ENCODE results near the gene EXOG.

EXOG gene

GRCh38 chr3:38560284-38560683 is 64.1 kb downstream of the EXOG start:
- TF ChIP-seq FOXP2 (optimal IDR thresholded peaks at IDR 0.05; ENCODE audit: borderline replicate concordance, extremely low read depth, extremely low read length, insufficient read depth) (no peak), TAF1 (IDR thresholded peaks at IDR 0.05; ENCODE audit: borderline replicate concordance, insufficient read depth, low read length) (no peak), REST (IDR thresholded peaks at IDR 0.05; ENCODE audit: insufficient read depth in 1 of 2, low read depth in 2 of 2, low read length in 2 of 2) (no peak), SIN3A (IDR thresholded peaks at IDR 0.05; ENCODE audit: borderline replicate concordance, insufficient read depth, low read length) (no peak), POLR2AphosphoS5 (IDR thresholded peaks at IDR 0.05; ENCODE audit: low read depth, low read length) (no peak)

- TF ChIP-seq SIN3A (IDR thresholded peaks at IDR 0.05; ENCODE audit: borderline replicate concordance, insufficient read depth, low read length), result no peak
- TF ChIP-seq FOXP2 (optimal IDR thresholded peaks at IDR 0.05; ENCODE audit: borderline replicate concordance, extremely low read depth, extremely low read length, insufficient read depth), result no peak
- no peak for TF ChIP-seq POLR2AphosphoS5 (IDR thresholded peaks at IDR 0.05; ENCODE audit: low read depth, low read length)
- no peak for TF ChIP-seq TAF1 (IDR thresholded peaks at IDR 0.05; ENCODE audit: borderline replicate concordance, insufficient read depth, low read length)
- no peak for TF ChIP-seq REST (IDR thresholded peaks at IDR 0.05; ENCODE audit: insufficient read depth in 1 of 2, low read depth in 2 of 2, low read length in 2 of 2)
Observed at GRCh38 chr3:38560996-38561717, 65.0 kb downstream of the EXOG start.

GRCh38 chr3:38561746-38562466 is 65.8 kb downstream of the EXOG start:
- TF ChIP-seq POLR2AphosphoS5 (IDR thresholded peaks at IDR 0.05; ENCODE audit: low read depth, low read length) (no peak), SIN3A (IDR thresholded peaks at IDR 0.05; ENCODE audit: borderline replicate concordance, insufficient read depth, low read length) (no peak), REST (IDR thresholded peaks at IDR 0.05; ENCODE audit: insufficient read depth in 1 of 2, low read depth in 2 of 2, low read length in 2 of 2) (no peak), FOXP2 (optimal IDR thresholded peaks at IDR 0.05; ENCODE audit: borderline replicate concordance, extremely low read depth, extremely low read length, insufficient read depth) (no peak), TAF1 (IDR thresholded peaks at IDR 0.05; ENCODE audit: borderline replicate concordance, insufficient read depth, low read length) (no peak)

- TF ChIP-seq SIN3A (IDR thresholded peaks at IDR 0.05; ENCODE audit: borderline replicate concordance, insufficient read depth, low read length), result no peak
- TF ChIP-seq FOXP2 (optimal IDR thresholded peaks at IDR 0.05; ENCODE audit: borderline replicate concordance, extremely low read depth, extremely low read length, insufficient read depth), result no peak
- TF ChIP-seq POLR2AphosphoS5 (IDR thresholded peaks at IDR 0.05; ENCODE audit: low read depth, low read length), result no peak
- TF ChIP-seq REST (IDR thresholded peaks at IDR 0.05; ENCODE audit: insufficient read depth in 1 of 2, low read depth in 2 of 2, low read length in 2 of 2), result no peak
- no peak for TF ChIP-seq TAF1 (IDR thresholded peaks at IDR 0.05; ENCODE audit: borderline replicate concordance, insufficient read depth, low read length)
Observed at GRCh38 chr3:38562467-38562925, 66.4 kb downstream of the EXOG start.

Measured in PFSK-1 (cell line).